Fibroblast of peridontal ligament (primary cell): ENCODE measurements around the gene NBEAL1.
"Not testable (repeated sequence)": the region's sequence is repeated elsewhere in the genome, so short reads cannot be mapped to it uniquely, and the experiment has no call there.

ENCODE experiments used
- DNase-seq: peaks from one replicate; pipeline ENCODE4 v3.0.0-alpha.2; 2010; ENCODE audit errors: extremely low read depth

Gene NBEAL1

DNA sequence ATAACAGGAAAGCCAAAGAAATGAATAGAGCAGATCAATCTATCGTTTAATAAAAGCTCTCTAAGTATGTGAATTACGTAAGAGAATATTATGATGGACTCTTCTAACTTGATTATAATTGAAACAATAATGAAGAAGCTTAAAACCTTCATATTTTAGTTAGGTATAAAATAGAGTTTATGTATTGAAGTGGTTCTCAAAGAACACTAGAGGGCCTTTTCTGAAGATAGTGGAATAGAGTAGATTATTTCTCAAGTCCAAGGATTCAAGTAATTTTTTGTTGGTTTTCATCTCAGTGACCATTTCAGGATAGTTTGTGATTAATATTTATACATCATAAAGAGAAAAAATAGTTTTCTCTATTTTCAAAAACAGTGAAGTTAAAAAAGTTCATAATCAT, 97.7 kb downstream of the NBEAL1 start:
- peak; percentile 7 for DNase-seq

DNA sequence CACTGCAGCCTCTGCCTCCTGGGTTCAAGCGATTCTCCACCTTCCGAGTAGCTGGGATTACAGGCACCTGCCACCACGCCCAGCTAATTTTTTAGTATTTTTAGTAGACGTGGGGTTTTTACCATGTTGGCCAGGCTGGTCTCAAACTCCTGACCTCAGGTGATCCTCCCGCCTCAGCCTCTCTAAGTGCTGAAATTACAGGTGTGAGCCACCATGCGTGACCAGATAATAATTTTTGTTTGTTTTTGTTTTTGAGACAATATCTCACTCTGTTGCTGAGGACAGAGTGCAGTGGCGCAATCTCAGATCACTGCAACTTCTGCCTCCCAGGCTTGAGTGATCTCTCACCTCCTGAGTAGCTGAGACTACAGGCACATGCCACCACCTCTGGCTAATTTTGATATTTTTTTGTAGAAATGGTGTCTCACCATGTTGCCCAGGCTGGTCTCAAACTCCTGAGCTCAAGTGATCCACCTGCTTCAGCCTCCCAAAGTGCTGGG, 100.6 kb downstream of the NBEAL1 start:
- not testable (repeated sequence) for DNase-seq

DNA sequence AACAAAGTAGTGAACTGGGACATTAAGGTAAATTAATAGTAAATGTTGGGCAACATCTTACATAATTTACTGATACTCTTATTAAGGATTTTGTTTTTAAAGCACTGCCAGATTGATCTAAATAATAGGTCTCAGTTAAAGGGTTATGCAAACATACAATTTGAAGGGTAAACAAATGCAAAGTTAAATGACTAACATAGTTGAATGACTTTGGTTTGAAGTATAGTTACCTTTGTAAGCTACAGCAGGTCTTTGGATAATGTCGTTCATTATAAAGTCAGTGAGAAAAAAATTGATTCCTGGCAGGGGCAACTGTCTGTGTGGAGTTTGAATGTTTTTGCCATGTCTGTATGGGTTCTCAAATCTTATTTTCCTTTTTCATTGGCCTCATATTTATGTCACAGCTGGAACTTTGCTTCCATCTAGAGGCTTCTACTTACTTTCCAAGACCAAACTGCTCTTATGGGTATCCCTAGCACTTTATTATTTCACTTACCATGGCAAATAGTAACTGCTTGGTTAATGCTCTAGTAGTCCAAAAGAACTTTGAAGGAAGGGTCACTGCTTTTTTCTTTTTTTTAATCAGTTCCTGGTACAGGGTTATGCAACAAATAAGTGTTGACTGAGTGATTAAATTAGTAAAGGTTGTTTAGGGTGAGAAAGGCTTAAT, 107.8 kb downstream of the NBEAL1 start:
- peak; percentile 25 for DNase-seq

DNA sequence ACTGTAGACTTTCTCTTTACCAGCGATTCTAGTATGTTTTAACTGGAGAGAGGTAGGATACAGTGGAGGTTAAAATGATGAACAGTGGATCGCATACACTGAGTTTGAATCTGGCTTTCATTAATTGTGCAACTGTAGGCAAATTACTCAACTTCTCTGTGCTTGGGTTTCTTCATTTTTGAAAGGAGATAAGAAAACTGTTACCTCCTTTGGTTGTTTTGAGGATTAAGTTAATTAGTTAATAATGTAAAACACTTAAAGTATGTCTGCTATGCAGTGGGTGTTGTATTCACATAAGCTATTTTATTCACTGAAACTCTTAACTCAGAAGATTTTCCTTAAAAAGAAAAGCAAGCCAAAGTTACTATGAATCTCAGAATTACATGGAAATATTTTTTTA, 112.3 kb downstream of the NBEAL1 start:
- DNase-seq: peak; percentile 18

DNA sequence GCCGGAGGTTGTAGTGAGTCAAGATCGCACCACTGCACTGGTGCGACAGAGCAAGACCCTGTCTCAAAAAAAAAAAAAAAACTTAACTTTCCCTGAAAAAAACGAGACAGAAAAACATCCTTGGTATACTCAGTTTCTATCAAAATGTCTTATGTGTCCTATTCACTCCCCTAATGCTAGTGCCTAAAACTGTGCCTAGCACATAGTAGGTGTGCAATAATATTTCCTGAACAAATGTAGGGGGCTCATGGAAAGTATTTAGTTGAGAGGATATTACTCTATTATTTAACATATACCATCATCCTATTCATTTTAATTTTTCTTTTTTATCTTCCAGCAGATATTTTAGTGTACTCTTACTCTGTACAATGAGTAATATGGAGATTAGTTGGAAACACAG, 120.4 kb downstream of the NBEAL1 start:
- no peak for DNase-seq

DNA sequence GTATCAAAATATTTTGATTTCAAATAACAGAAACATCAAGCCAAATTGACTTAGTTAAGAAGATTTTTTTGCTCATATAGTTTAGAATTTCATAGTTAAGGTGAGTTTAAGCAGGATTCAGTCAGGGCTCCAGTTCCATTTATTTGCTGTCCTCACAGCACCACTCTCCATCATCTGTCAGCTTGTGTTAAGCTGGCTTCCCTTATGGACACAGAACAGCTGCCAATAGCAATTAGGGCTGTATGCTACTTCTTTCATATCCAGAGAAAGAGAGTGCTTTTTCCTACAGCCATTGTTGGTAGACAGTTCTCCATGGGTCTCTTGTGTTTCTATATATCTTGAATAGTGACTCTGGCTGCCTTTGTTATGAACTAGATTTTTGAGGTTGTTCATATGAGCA, 128.7 kb downstream of the NBEAL1 start:
- DNase-seq: no peak

DNA sequence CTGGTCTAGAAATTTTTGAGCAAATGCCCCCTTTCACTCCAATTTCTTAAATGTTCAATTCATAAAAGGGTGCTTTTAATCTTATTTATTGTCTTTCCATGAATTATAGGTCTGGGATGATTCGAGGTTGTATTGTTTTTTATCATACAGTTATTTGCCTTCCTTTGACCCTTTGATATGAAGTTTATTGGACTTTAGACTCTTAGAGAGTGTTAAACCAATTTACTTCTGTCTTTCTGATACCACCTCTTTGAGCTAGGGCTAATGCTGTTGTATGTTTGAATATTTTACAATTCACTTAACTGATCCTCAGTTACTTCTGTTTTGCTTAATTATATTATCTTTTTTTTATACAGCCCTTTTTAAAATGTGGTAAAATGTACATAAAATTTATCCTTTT, 134.5 kb downstream of the NBEAL1 start:
- no peak for DNase-seq

DNA sequence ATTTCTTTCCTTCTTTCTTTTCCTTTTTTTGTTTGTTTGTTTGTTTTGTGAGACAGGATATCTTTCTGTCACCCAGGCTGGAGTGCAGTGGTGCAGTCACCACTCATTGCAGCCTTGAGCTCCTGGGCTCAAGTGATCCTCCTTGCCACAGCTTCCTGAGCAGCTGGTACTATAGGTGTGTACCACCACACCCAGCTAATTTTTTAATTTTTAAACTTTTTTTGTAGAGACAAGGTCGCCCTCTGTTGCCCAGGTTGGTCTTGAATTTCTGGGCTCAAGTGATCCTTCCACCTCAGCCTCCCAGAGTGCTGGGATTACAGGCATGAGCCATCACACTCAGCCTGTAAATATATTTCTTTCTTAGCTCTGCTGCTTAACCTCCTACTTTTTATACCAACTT, 140.7 kb downstream of the NBEAL1 start:
- DNase-seq: no peak

DNA sequence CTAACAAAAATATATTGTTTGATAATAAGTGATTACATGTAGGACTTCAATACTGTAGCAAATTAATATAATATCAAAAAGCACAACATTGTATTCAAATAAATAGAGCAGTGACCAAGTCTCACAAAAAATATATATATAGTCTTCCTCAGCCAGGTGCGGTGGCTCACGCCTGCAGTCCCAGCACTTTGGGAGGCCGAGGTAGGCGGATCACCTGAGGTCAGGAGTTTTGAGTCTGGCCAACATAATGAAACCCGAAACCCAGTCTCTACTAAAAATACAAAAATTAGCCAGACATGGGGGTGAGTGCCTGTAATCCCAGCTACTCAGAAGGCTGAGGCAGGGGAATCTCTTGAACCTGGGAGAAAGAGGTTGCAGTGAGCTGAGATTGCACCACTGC, 148.0 kb downstream of the NBEAL1 start:
- not testable (repeated sequence) for DNase-seq

DNA sequence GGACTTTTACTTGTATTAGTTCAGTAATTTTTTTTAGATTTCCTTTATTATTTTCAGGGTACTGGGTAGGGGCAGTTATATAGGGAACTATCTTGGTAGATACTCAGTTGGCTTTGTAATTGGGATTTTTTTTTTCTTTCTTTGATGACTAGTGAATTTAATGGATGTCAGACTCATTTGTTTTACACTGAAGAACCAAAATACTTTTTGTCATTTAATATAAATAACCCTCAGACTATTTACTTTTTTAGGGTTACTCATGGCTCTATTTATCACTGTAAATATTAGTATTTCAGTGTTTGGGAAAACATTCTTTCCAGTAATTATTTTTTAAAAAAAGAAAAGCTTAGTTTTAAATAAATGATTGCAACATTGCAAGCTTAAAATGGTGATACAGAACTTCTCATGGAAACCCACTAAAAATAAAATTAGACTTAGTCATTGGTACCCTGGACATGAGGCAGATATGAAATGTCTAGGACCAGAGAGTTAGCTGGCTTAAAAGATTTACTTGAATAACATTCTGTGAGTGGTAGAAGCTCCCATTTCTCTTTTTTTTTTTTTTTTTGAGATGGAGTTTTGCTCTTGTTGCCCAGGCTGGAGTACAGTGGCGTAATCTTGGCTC, 149.7 kb downstream of the NBEAL1 start:
- DNase-seq: peak; percentile 33

DNA sequence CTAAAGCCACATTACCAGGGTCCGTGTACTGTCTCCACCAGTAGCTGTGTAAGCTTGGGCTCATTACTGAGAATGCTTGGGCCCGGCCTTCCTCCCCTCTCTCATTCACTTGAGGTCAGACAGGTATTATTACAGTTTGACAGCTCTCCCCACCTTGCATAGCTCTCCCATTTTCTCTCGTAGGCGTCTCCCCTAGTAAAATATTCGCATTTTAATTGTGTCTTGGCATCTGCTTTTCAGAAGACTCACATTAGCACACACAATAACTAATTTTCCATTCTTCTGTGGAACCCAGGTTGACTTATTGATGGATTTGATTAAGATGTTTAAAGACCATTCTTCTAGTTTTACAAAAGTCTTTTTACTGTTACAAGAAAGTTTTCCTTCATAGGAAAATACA, 153.1 kb downstream of the NBEAL1 start:
- no peak for DNase-seq

DNA sequence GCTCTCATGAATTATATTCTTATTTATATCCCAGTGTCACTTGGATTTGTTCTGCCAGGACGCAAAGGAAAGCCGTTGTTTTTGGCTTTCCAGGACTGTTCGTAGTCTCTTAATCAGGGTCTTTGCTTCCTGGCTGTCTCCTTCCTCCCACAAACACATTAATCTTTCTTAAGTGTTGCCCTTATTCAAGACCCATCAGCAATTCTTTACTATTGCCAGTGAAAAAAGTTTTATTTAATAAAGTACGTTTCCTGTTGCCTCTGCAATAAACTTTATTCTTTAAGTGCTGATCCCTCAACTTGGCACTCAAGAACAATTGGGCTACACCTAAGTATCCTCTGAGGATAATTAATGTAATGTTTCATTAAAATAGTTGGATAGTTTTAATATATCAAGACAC, 155.8 kb downstream of the NBEAL1 start:
- DNase-seq: no peak

DNA sequence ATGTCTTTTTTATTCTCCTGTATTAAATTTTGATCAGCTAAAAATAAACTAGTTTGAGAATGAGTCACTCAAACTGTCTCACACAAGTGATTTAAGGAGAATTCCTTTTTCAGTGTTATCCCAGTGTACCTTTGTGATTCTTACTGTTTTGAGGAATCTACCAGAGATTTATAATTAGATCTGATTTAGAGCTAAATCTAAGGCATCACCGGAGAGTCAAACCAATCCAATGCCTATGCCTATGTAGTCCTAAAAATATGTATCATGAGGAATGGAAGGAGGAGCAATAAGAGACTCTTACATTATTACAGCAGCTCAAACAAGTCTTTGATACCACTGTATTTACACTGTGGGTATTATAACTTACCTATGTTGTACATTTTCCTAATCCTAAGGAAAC, 160.7 kb downstream of the NBEAL1 start:
- DNase-seq: no peak

DNA sequence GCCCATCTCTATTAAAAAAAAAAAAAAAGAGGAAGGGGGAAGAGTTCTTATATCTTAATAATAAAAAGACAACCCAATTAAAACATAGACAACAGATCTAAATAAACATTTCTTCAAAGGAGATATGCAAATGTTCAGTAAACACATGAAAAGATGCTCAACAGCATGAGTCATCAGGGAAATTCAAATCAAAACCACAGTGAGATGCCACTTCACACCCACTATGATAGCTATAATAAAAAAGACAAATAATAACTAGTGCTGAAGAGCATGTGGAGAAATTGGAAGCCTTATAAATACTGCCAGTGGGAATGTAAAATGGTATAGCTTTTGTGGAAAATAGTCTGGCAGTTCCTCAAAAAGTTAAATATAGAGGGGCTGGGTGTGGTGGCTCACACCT, 162.7 kb downstream of the NBEAL1 start:
- DNase-seq: no peak

DNA sequence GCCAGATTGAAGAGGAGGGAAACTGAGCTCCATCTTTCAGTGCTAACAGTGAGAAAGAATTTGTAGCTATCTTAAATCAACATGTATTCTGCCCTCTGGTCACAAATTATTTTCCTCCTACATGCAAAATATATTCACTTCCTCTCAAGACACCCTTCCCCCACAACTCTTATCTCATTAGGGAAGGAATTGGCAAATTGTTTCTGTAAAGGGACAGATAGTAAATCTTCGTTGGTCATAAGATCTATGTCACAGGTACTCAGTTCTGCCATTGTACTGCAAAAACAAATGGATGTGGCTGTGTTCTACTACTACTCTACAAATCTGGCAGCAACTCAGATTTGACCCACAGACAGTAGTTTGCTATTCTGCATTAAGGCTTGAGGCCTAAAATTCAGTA, 171.2 kb downstream of the NBEAL1 start:
- DNase-seq: no peak

DNA sequence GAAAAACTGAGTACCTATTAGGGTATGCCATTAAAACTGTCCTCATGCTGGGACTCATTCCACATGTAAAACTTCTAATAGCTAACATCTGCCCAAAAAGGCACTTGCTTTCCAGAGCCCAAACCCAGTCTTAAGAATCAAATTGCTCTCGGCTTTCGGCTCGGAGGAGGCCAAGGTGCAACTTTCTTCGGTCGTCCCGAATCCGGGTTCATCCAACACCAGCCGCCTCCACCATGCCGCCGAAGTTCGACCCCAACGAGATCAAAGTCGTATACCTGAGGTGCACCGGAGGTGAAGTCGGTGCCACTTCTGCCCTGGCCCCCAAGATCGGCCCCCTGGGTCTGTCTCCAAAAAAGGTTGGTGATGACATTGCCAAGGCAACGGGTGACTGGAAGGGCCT, 175.9 kb downstream of the NBEAL1 start:
- DNase-seq: not testable (repeated sequence)

DNA sequence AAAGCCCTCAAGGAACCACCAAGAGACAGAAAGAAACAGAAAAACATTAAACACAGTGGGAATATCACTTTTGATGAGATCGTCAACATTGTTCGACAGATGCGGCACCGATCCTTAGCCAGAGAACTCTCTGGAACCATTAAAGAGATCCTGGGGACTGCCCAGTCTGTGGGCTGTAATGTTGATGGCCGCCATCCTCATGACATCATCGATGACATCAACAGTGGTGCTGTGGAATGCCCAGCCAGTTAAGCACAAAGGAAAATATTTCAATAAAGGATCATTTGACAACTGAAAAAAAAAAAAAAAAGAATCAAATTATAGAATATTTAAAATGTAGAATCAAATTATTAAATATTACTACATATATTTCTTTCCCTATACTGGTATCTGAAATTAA, 176.4 kb downstream of the NBEAL1 start:
- DNase-seq: not testable (repeated sequence)

DNA sequence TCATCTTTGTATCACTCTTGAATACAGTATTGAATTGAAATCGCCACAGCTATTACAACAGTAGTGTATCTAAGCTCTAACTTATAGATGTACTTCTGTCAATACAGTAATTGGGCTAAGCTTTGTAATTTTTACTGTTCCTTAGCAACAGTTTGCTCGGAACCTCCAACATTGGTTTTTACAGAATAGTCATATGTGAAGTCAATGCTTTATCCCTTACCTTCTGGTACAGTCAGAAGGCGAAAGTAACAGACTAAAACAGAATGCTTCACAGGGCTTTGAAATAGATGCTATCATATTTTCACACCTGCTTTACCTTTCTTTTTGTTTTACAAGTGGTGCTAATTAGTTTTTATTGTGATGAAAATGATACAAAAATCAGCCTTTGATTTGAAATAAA, 177.3 kb downstream of the NBEAL1 start:
- no peak for DNase-seq

DNA sequence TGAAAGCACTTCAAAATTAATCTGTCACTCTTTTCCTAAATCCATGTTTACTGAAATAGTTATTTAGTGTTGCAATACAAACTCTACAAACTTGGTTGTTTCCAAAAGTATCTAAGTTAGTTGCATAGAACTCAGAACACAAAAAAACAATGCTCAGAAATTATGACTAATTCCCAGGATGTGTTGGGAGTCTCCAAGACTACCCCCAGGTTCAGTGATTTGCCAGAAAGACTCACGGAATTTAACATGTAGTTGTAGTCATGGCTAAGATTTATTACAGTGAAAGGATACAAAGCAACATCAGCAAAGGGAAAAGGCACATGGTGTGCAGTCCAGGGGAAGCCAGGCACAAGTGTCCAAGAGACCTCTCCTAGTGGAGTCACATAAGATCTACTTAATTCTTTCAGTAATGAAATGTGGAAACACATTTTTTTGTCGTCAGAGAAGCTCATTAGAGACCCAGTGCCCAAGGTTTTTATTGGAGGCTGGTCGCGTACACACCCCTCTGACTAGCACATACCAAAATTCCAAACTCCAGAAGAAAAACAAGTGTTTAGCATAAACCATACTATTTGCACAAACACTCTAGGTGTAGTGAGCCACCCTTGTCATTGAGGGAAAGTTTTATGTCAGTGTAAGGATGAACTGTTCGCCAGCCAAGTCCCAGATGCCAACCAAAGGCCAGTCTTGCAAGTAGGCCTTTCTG, 180.8 kb downstream of the NBEAL1 start:
- DNase-seq: no peak

DNA sequence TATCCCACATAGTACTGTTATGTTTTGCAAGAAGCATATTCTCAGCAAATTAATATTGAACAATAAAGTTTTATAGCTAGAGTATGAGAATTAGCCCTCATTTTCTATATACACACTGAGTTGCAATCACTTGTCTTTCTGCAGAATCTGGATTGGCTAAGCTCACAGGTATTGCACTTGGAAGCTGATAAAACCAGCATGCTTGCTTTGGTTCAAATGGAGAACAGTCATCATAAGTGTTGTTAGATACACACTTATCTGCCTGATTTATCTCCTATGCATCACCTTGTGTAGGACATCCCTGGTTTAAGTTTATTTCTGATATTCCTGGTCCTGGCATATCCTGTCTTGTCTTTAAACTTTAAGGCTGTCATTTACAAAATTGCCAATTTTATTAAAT, 186.2 kb downstream of the NBEAL1 start:
- no peak for DNase-seq

DNA sequence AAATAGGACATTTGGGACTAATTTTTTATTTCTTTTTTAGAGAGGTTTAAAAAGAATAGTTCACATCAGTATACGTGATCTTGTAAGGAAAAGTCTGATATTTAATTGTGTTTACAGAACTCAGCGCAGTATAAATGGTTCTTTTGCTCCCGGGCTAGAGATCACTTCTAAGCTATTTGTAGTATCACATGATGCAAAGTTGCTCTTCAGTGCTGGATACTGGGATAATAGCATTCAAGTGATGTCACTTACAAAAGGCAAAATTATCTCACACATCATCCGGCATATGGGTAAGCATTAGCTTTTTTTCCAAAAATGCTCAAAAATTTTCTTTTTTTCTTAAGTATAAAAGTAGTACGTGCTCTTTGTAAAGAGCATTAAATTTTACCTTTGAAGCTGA, 186.8 kb downstream of the NBEAL1 start:
- DNase-seq: peak; percentile 4

DNA sequence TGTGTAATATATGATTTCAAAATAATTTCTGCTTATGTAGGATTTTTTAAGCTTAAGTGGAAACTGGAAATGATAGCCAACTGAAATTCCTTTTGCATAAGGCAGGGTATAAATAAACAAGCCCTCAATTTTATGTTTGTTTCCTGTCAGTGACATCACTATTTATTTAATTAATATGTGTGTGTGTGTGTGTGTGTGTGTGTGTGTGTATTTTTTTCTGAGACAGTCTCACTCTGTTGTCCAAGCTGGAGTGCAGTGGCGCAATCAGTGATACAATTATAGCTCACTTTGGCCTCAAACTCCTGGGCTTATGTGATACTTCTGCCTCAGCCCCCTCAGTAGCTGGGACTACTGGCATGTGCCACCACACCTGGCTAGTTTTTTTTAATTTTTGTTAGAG, 194.9 kb downstream of the NBEAL1 start:
- DNase-seq: peak; percentile 7

DNA sequence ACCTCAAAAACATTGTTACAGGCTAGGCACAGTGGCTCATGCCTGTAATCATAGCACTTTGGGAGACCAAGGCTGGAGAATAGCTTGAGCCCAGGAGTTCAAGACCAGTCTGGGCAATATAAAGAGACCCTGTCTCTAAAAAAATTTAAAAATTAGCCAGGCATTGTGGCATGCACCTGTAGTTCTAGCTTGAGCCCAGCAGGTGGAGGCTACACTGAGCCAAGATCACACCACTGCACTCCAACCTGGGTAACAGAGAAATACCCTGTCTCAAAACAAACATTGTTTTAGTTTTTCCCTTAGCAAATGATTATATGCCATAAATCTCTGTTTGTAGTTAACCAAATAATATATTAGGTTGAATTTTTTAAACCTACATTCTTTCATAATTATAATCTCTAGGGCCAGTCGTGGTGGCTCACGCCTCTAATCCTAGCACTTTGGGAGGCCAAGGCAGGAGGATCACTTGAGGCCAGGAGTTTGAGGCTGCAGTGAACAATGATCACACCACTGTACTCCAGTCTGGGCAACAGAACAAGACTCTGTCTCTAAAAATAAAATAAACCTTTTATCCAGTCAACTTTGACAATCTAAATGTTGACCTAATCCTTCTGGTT, 210.9 kb downstream of the NBEAL1 start:
- peak; percentile 14 for DNase-seq
